ENCODE measurements around the gene AGPAT1.

DNA sequence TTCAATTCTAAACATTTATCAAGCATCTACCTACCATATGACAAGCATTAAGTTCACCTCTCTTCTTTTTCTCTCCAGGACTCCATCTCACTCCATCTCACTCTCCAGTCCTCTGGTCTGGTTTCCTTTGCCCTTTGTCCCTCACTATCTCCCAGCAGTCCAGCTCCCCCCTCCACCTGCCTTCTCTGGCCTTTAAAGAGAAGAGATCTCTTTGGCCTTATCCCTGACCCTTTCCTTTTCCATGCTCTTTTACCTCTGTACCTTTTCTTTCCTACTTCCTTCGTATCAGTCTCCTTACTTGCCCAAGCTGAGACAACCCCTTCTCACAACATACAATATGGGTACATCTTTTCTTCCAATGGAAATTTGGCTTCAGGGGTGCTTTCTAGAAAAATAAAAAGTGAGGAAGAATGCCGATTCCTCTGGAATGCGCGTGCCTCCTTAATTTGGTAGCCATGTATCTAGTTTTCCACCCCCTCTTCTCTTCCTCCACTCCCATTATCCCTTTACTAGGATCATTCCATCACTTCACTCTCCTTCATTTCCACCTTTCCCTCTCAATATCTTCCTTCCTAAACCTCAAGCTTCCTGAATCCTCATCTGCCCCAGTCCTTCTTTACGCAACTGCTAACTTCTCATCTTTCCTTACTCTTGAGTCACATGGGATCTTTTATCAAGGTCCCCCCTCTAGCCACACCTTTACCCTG is 745 bp upstream of the AGPAT1 start:
- TF ChIP-seq, protein P1, sequence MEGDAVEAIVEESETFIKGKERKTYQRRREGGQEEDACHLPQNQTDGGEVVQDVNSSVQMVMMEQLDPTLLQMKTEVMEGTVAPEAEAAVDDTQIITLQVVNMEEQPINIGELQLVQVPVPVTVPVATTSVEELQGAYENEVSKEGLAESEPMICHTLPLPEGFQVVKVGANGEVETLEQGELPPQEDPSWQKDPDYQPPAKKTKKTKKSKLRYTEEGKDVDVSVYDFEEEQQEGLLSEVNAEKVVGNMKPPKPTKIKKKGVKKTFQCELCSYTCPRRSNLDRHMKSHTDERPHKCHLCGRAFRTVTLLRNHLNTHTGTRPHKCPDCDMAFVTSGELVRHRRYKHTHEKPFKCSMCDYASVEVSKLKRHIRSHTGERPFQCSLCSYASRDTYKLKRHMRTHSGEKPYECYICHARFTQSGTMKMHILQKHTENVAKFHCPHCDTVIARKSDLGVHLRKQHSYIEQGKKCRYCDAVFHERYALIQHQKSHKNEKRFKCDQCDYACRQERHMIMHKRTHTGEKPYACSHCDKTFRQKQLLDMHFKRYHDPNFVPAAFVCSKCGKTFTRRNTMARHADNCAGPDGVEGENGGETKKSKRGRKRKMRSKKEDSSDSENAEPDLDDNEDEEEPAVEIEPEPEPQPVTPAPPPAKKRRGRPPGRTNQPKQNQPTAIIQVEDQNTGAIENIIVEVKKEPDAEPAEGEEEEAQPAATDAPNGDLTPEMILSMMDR (conservative IDR thresholded peaks at IDR 0.05; ENCODE audit: low read length): no peak
- no peak for TF ChIP-seq EZH2phosphoT487 (IDR thresholded peaks at IDR 0.05; ENCODE audit: borderline replicate concordance, low read depth, low read length)
